PFSK-1 (cell line): Measurements from ENCODE around the gene ZNF469.

Experiments
- FOXP2 ChIP-seq: optimal IDR thresholded peaks from 2 replicates; pipeline ENCODE3; 2011; ENCODE audit warnings: borderline replicate concordance, control low read depth, inconsistent platforms; ENCODE audit not compliant: insufficient read depth; ENCODE audit errors: extremely low read length, extremely low read depth
- POLR2AphosphoS5 ChIP-seq: IDR thresholded peaks from 2 replicates; pipeline ENCODE4 v1.6.1; 2012; ENCODE audit warnings: low read depth, mild to moderate bottlenecking, control low read depth, low read length, moderate library complexity
- REST ChIP-seq, 2 experiments: IDR thresholded peaks; 2 replicates each; pipeline versions ENCODE4 v1.6.1 to v1.8.0; 2011 to 2012; ENCODE audit warnings: low read depth in 2 of 2, low read length in 2 of 2, control low read depth in 1 of 2, inconsistent platforms in 1 of 2, mild to moderate bottlenecking in 1 of 2, moderate library complexity in 1 of 2; ENCODE audit not compliant: insufficient read depth in 1 of 2
- SIN3A ChIP-seq: IDR thresholded peaks from 2 replicates; pipeline ENCODE4 v1.6.1; 2012; ENCODE audit warnings: mild to moderate bottlenecking, low read length, moderate library complexity, borderline replicate concordance; ENCODE audit not compliant: insufficient read depth
- TAF1 ChIP-seq: IDR thresholded peaks from 2 replicates; pipeline ENCODE4 v1.6.1; 2012; ENCODE audit warnings: low read length, control low read depth, borderline replicate concordance; ENCODE audit not compliant: insufficient read depth

ZNF469 gene

GRCh38 chr16:88401604-88402246, 19.0 kb downstream of the ZNF469 start:
- TF ChIP-seq SIN3A (no peak), REST (IDR thresholded peaks at IDR 0.05; ENCODE audit: insufficient read depth in 1 of 2, low read depth in 2 of 2, low read length in 2 of 2) (no peak), FOXP2 (no peak), POLR2AphosphoS5 (no peak), TAF1 (no peak)

DNA sequence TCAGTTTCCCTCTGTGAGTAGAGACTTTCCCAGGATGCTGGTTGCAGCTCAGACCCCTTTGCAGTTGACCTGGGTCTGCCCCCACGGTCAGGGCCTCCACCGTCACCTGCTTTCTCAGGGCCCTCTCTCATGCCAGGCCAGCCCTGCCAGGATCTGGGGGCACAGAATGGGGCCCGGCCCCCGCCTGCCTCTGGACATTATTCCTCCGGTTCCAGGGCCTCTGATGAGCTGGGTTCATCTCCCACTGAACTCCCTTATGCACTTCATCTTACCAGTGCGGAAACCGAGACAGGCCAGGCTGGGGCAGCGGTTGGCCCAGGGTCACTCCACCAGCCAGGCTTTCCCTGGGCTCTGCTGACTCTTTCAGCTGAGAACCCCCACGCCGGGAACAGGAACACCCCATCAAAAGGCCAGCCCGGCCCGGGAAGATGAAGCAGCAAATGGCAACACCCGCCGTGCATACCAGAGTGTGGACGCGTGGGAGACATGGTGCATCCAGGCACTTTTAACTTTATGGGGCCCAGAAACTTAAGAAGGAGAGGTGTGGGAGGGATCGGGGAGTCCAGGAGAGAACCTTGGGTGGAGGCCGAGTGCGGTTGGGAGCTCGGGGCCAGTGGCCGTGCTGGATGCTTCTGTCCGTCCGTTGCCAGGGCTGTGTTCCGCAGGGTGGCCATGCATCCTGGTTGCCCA, 19.9 kb downstream of the ZNF469 start:
- no peak for TF ChIP-seq REST (IDR thresholded peaks at IDR 0.05; ENCODE audit: insufficient read depth in 1 of 2, low read depth in 2 of 2, low read length in 2 of 2)
- TF ChIP-seq SIN3A, result no peak
- no peak for TF ChIP-seq POLR2AphosphoS5
- no peak for TF ChIP-seq TAF1
- TF ChIP-seq FOXP2, result no peak

- TF ChIP-seq REST (IDR thresholded peaks at IDR 0.05; ENCODE audit: insufficient read depth in 1 of 2, low read depth in 2 of 2, low read length in 2 of 2), result no peak
- TF ChIP-seq FOXP2, result no peak
- TF ChIP-seq SIN3A, result no peak
- no peak for TF ChIP-seq TAF1
- TF ChIP-seq POLR2AphosphoS5, result no peak
These were observed 21.2 kb downstream of the ZNF469 start for GRCh38 chr16:88403794-88404581.

DNA sequence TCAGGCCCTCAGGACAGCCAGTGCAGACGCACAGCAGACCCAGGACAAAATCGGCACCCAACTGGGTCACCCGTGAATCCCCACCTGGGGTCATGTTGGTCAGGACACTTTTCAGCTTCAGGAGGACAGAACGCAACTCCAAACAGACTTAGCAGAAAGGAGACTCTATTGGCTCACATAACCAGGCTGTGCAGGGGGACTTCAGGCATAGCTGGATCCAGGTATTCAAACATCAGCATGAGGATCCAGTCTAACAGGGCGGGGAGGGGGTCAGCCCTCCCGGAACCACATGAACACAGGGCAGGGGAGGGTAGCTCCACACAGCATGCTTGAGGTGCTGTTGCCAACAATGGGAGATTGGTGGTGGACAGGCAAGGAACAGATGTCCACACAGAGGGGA, 22.0 kb downstream of the ZNF469 start:
- TF ChIP-seq SIN3A (no peak), POLR2AphosphoS5 (no peak), FOXP2 (no peak), TAF1 (no peak), REST (IDR thresholded peaks at IDR 0.05; ENCODE audit: insufficient read depth in 1 of 2, low read depth in 2 of 2, low read length in 2 of 2) (no peak)
